Loucy (cell line): ENCODE measurements around the gene KANSL3.

Source experiments
- H2AFZ ChIP-seq: fragments of 200-600 bp; sonication (generic); 2 replicates; pipeline ENCODE4 v1.6.0; 2016; ENCODE audit warnings: antibody characterized with exemption, mild to moderate bottlenecking, low read length, moderate library complexity
- H3F3A ChIP-seq: fragments of 200-600 bp; 2 replicates; pipeline ENCODE4 v1.6.0; 2016; ENCODE audit warnings: antibody characterized with exemption, low read depth, mild to moderate bottlenecking
- H3K27me3 ChIP-seq: fragments of 200-600 bp; sonication (generic); 2 replicates; pipeline ENCODE4 v1.6.1; 2014; ENCODE audit warnings: low read length, mild to moderate bottlenecking; ENCODE audit not compliant: insufficient read depth, poor library complexity, severe bottlenecking
- H3K36me3 ChIP-seq: fragments of 200-600 bp; sonication (generic); 2 replicates; pipeline ENCODE4 v1.6.1; 2016; ENCODE audit warnings: low read length; ENCODE audit not compliant: insufficient read depth
- H3K4me1 ChIP-seq: fragments of 200-600 bp; sonication (generic); 2 replicates; pipeline ENCODE4 v1.5.1; 2014; ENCODE audit warnings: low read length, mild to moderate bottlenecking; ENCODE audit not compliant: insufficient read depth, poor library complexity, severe bottlenecking
- H3K4me2 ChIP-seq: fragments of 200-600 bp; sonication (generic); 2 replicates; pipeline ENCODE4 v1.6.0; 2014; ENCODE audit warnings: antibody characterized with exemption, low read length, low read depth, mild to moderate bottlenecking; ENCODE audit not compliant: poor library complexity, severe bottlenecking
- H3K4me3 ChIP-seq: fragments of 200-600 bp; sonication (generic); 2 replicates; pipeline ENCODE4 v1.5.1; 2014; ENCODE audit warnings: low read length, mild to moderate bottlenecking, mixed read lengths; ENCODE audit not compliant: poor library complexity, severe bottlenecking
- H3K79me2 ChIP-seq: fragments of 200-600 bp; sonication (generic); 2 replicates; pipeline ENCODE4 v1.6.1; 2014; ENCODE audit warnings: low read length; ENCODE audit not compliant: insufficient read depth
- H3K9ac ChIP-seq: fragments of 200-600 bp; sonication (generic); 2 replicates; pipeline ENCODE4 v1.6.0; 2014; ENCODE audit warnings: mild to moderate bottlenecking, low read depth, low read length, moderate library complexity; ENCODE audit not compliant: poor library complexity, severe bottlenecking
- H3K9me2 ChIP-seq: fragments of 200-600 bp; sonication (generic); replicated peaks from 2 replicates; pipeline ENCODE4 v1.6.1; 2016; ENCODE audit warnings: low read depth, low read length, mixed read lengths
- H3K9me3 ChIP-seq: fragments of 200-600 bp; sonication (generic); 2 replicates; pipeline ENCODE4 v1.6.1; 2014; ENCODE audit warnings: mild to moderate bottlenecking, antibody characterized with exemption, low read length, low read depth; ENCODE audit not compliant: insufficient read depth
- H4K20me1 ChIP-seq: fragments of 200-600 bp; sonication (generic); 2 replicates; pipeline ENCODE4 v1.6.0; 2014; ENCODE audit warnings: antibody characterized with exemption, low read length, mild to moderate bottlenecking; ENCODE audit not compliant: insufficient read depth, poor library complexity, severe bottlenecking
- EZH2phosphoT487 ChIP-seq: fragments of 200-600 bp; IDR thresholded peaks from 2 replicates; pipeline ENCODE4 v1.6.1; 2018; ENCODE audit warnings: antibody characterized with exemption, mild to moderate bottlenecking, moderate library complexity, borderline replicate concordance
- TF ChIP-seq, protein P1 (sequence below): fragments of 200-600 bp; sonication (generic); conservative IDR thresholded peaks from 2 replicates; pipeline ENCODE4 v1.5.1; 2014; ENCODE audit warnings: mild to moderate bottlenecking, antibody characterized with exemption, low read length

KANSL3 gene

GRCh38 chr2:96594691-96595152 lies 43.4 kb downstream of the KANSL3 start:
- H4K20me1 ChIP-seq = no peaks in the 10 kb centered on the region

DNA sequence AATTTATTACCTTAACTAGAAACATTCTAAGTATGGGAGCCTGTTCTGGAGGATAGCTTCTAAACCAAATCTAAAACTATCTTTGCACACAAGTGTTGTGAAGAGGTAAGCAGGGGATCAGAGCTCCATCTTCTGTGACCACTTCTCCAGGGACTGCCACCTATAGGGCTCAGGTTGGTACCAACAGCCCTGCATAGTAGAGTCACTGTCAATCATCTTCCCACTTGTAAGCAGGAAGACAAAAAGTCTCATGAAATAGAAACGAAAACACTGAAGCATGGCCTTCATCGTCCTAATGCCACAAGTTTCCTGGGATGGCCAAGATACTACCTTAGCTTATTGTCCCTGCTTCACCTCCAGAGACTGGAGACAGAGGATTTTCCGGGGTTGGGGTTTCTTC lies 43.8 kb downstream of the KANSL3 start:
- H3K79me2 ChIP-seq = no peaks in the 10 kb centered on the region
- H3K9me2 ChIP-seq = no peaks in the 10 kb centered on the region
- peaks cover 73% of the 10 kb centered on the region for H3K36me3 ChIP-seq
- H3F3A ChIP-seq = 0 out of 2 replicates have a peak, but pooled peaks cover 5% of the 10 kb centered on the region
- H3K4me3 ChIP-seq = no peak overlapping the region
- H3K9ac ChIP-seq = no peak overlapping the region
- TF ChIP-seq, protein P1, sequence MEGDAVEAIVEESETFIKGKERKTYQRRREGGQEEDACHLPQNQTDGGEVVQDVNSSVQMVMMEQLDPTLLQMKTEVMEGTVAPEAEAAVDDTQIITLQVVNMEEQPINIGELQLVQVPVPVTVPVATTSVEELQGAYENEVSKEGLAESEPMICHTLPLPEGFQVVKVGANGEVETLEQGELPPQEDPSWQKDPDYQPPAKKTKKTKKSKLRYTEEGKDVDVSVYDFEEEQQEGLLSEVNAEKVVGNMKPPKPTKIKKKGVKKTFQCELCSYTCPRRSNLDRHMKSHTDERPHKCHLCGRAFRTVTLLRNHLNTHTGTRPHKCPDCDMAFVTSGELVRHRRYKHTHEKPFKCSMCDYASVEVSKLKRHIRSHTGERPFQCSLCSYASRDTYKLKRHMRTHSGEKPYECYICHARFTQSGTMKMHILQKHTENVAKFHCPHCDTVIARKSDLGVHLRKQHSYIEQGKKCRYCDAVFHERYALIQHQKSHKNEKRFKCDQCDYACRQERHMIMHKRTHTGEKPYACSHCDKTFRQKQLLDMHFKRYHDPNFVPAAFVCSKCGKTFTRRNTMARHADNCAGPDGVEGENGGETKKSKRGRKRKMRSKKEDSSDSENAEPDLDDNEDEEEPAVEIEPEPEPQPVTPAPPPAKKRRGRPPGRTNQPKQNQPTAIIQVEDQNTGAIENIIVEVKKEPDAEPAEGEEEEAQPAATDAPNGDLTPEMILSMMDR = no peak
- no peak for TF ChIP-seq EZH2phosphoT487
- peaks cover 16% of the 10 kb centered on the region for H3K4me1 ChIP-seq
- no peaks in the 10 kb centered on the region for H3K27me3 ChIP-seq
- H3K4me2 ChIP-seq = no peak overlapping the region
- no peaks in the 10 kb centered on the region for H3K9me3 ChIP-seq
- H2AFZ ChIP-seq = no peak overlapping the region
- H4K20me1 ChIP-seq = no peaks in the 10 kb centered on the region

More at GRCh38 chr2:96594691-96595152, 43.4 kb downstream of the KANSL3 start:
- Histone ChIP-seq H3K36me3 (peaks cover 77% of the 10 kb centered on the region), H3K4me3 (no peak overlapping the region), H3K9ac (no peak overlapping the region), H3K9me3 (no peaks in the 10 kb centered on the region), H2AFZ (no peak overlapping the region), H3K79me2 (no peaks in the 10 kb centered on the region), H3K4me2 (no peak overlapping the region), H3F3A (0 out of 2 replicates have a peak, but pooled peaks cover 5% of the 10 kb centered on the region), H3K9me2 (no peaks in the 10 kb centered on the region), H3K27me3 (no peaks in the 10 kb centered on the region), H3K4me1 (peaks cover 16% of the 10 kb centered on the region)
- no peak for TF ChIP-seq EZH2phosphoT487
- TF ChIP-seq, protein P1 = no peak

GRCh38 chr2:96591494-96591893 lies 46.6 kb downstream of the KANSL3 start:
- Histone ChIP-seq H3K79me2 (no peaks in the 10 kb centered on the region), H3K9ac (no peak overlapping the region), H3F3A (0 out of 2 replicates have a peak, but pooled peaks cover 5% of the 10 kb centered on the region), H3K9me2 (no peaks in the 10 kb centered on the region), H3K4me2 (no peak overlapping the region), H3K9me3 (no peaks in the 10 kb centered on the region), H3K4me1 (peaks cover 16% of the 10 kb centered on the region), H4K20me1 (no peaks in the 10 kb centered on the region), H3K27me3 (no peaks in the 10 kb centered on the region), H3K4me3 (no peak overlapping the region), H3K36me3 (peaks cover 49% of the 10 kb centered on the region), H2AFZ (no peak overlapping the region)
- TF ChIP-seq EZH2phosphoT487 = no peak
- TF ChIP-seq, protein P1 = no peak
